SK-N-SH treated with all-trans-retinoic acid at 6 μM for 48 hours (cell line): ENCODE measurements around the gene AACS.

ENCODE experiments used
- ATAC-seq: fragments of 200-7000 bp; cut with Tn5 transposase; 3 replicates; pipeline ENCODE4 v1.9.1; 2020; ENCODE audit warnings: mild to moderate bottlenecking, moderate library complexity
- ARNTL ChIP-seq: fragments of 450-650 bp; formaldehyde crosslinking; IDR thresholded peaks from 2 replicates; pipeline ENCODE4 v1.5.0; 2020; ENCODE audit warnings: low read depth, mild to moderate bottlenecking, moderate library complexity, borderline replicate concordance
- BACH2 ChIP-seq: fragments of 250-450 bp; sonication (Bioruptor Pico); IDR thresholded peaks from 2 replicates; pipeline ENCODE4 v1.9.0; 2021; ENCODE audit warnings: mild to moderate bottlenecking, borderline replicate concordance
- CREB5 ChIP-seq: fragments of 250-450 bp; sonication (Bioruptor Pico); IDR thresholded peaks from 2 replicates; pipeline ENCODE4 v1.5.1; 2020; ENCODE audit warnings: low read depth, mild to moderate bottlenecking, moderate library complexity
- CSDC2 ChIP-seq: fragments of 250-450 bp; sonication (Bioruptor Pico); IDR thresholded peaks from 2 replicates; pipeline ENCODE4 v1.5.0; 2020; ENCODE audit warnings: mild to moderate bottlenecking, moderate library complexity
- GLIS3 ChIP-seq: fragments of 250-450 bp; sonication (Bioruptor Pico); IDR thresholded peaks from 2 replicates; pipeline ENCODE4 v1.5.0; 2020; ENCODE audit warnings: mild to moderate bottlenecking, moderate library complexity
- ISL1 ChIP-seq: fragments of 250-450 bp; sonication (Bioruptor Pico); IDR thresholded peaks from 2 replicates; pipeline ENCODE4 v2.1.2; 2022; ENCODE audit warnings: mild to moderate bottlenecking, moderate library complexity
- OSR1 ChIP-seq: fragments of 250-450 bp; sonication (Bioruptor Pico); IDR thresholded peaks from 2 replicates; pipeline ENCODE4 v1.8.0; 2022; ENCODE audit warnings: moderate library complexity, mild to moderate bottlenecking, inconsistent platforms
- PATZ1 ChIP-seq: fragments of 250-450 bp; sonication (Bioruptor Pico); IDR thresholded peaks from 2 replicates; pipeline ENCODE4 v1.8.0; 2020; ENCODE audit warnings: mild to moderate bottlenecking, moderate library complexity, borderline replicate concordance
- POU6F1 ChIP-seq: fragments of 250-450 bp; sonication (Bioruptor Pico); IDR thresholded peaks from 2 replicates; pipeline ENCODE4 v1.8.0; 2021; ENCODE audit warnings: low read depth, mild to moderate bottlenecking, moderate library complexity, borderline replicate concordance
- RARB ChIP-seq: fragments of 250-450 bp; sonication (Bioruptor Pico); IDR thresholded peaks from 2 replicates; pipeline ENCODE4 v1.8.0; 2021; ENCODE audit warnings: mild to moderate bottlenecking, moderate library complexity
- SNAI2 ChIP-seq: fragments of 250-450 bp; sonication (Bioruptor Pico); IDR thresholded peaks from 2 replicates; pipeline ENCODE4 v1.5.0; 2020; ENCODE audit warnings: mild to moderate bottlenecking, moderate library complexity
- TCF4 ChIP-seq: fragments of 250-450 bp; sonication (Bioruptor Pico); IDR thresholded peaks from 2 replicates; pipeline ENCODE4 v1.8.0; 2021; ENCODE audit warnings: mild to moderate bottlenecking, moderate library complexity, borderline replicate concordance
- TOX ChIP-seq: fragments of 250-450 bp; sonication (Bioruptor Pico); IDR thresholded peaks from 2 replicates; pipeline ENCODE4 v1.8.0; 2021; ENCODE audit warnings: mild to moderate bottlenecking, moderate library complexity, borderline replicate concordance
- TSHZ2 ChIP-seq: fragments of 250-450 bp; sonication (Bioruptor Pico); IDR thresholded peaks from 2 replicates; pipeline ENCODE4 v1.5.0; 2020; ENCODE audit warnings: mild to moderate bottlenecking, moderate library complexity
- ZC3H10 ChIP-seq: fragments of 250-450 bp; sonication (Bioruptor Pico); IDR thresholded peaks from 2 replicates; pipeline ENCODE4 v1.5.1; 2021; ENCODE audit warnings: mild to moderate bottlenecking, moderate library complexity
- ZFP30 ChIP-seq: fragments of 450-650 bp; formaldehyde crosslinking; IDR thresholded peaks from 2 replicates; pipeline ENCODE4 v1.5.0; 2022; ENCODE audit warnings: mild to moderate bottlenecking, moderate library complexity
- ZNF565 ChIP-seq: fragments of 450-650 bp; formaldehyde crosslinking; conservative IDR thresholded peaks from 2 replicates; pipeline ENCODE4 v1.5.0; 2020; ENCODE audit warnings: low read depth, mild to moderate bottlenecking, moderate library complexity
- ZNF70 ChIP-seq: fragments of 450-650 bp; formaldehyde crosslinking; IDR thresholded peaks from 2 replicates; pipeline ENCODE4 v1.5.0; 2020; ENCODE audit warnings: mild to moderate bottlenecking, moderate library complexity
- ZNF8 ChIP-seq: fragments of 450-650 bp; formaldehyde crosslinking; IDR thresholded peaks from 2 replicates; pipeline ENCODE4 v1.5.0; 2020; ENCODE audit warnings: mild to moderate bottlenecking, moderate library complexity

Gene AACS

GRCh38 chr12:125023065-125023464 is 42.2 kb upstream of the AACS start:
- TF ChIP-seq BACH2 = no peak
- no peak for TF ChIP-seq CREB5
- no peak for TF ChIP-seq ZNF70 (CRISPR knock-in tag)
- no peak for ATAC-seq

GRCh38 chr12:125024949-125025563 is 40.2 kb upstream of the AACS start:
- ATAC-seq = no peak
- TF ChIP-seq RARB = no peak
- TF ChIP-seq SNAI2 (CRISPR knock-in tag) = no peak
- no peak for TF ChIP-seq ZFP30 (CRISPR knock-in tag)
- no peak for TF ChIP-seq OSR1 (CRISPR knock-in tag)
- TF ChIP-seq TCF4 = no peak
- TF ChIP-seq ZNF8 (CRISPR knock-in tag) = no peak
- no peak for TF ChIP-seq ZNF70 (CRISPR knock-in tag)
- TF ChIP-seq, all 23 proteins: peak for 0

GRCh38 chr12:125025606-125026235 is 39.5 kb upstream of the AACS start:
- no peak for ATAC-seq
- TF ChIP-seq ARNTL (CRISPR knock-in tag) = no peak

- no peak for ATAC-seq
- TF ChIP-seq SNAI2 (CRISPR knock-in tag) = no peak
- TF ChIP-seq ZFP30 (CRISPR knock-in tag) = no peak
- no peak for TF ChIP-seq ISL1 (CRISPR knock-in tag)
- TF ChIP-seq ARNTL (CRISPR knock-in tag) = no peak
- TF ChIP-seq TCF4 = no peak
- no peak for TF ChIP-seq ZC3H10 (CRISPR knock-in tag)
- TF ChIP-seq TOX (CRISPR knock-in tag) = no peak
- TF ChIP-seq RARB = no peak
- no peak for TF ChIP-seq POU6F1
- TF ChIP-seq GLIS3 (CRISPR knock-in tag) = no peak
- no peak for TF ChIP-seq PATZ1
- TF ChIP-seq ZNF70 (CRISPR knock-in tag) = no peak
- no peak for TF ChIP-seq CSDC2
- no peak for TF ChIP-seq CREB5
- TF ChIP-seq ZNF565 (CRISPR knock-in tag) = no peak
Observed at GRCh38 chr12:125028106-125028505, 37.1 kb upstream of the AACS start.

GRCh38 chr12:125029761-125030358 is 35.4 kb upstream of the AACS start:
- no peak for ATAC-seq
- TF ChIP-seq ZNF8 (CRISPR knock-in tag) = no peak
- TF ChIP-seq ZFP30 (CRISPR knock-in tag) = no peak
- no peak for TF ChIP-seq GLIS3 (CRISPR knock-in tag)
- no peak for TF ChIP-seq TSHZ2
- no peak for TF ChIP-seq PATZ1
- TF ChIP-seq TCF4 = no peak
- TF ChIP-seq RARB = no peak
- TF ChIP-seq POU6F1 = no peak
- no peak for TF ChIP-seq TOX (CRISPR knock-in tag)
- TF ChIP-seq SNAI2 (CRISPR knock-in tag) = no peak
- no peak for TF ChIP-seq ZNF70 (CRISPR knock-in tag)
